HFFc6 (cell line): ENCODE results near the gene RAB5A. TPM values are rescaled to one million over a fixed set of nuclear protein-coding genes. Genes with fewer than 3 reads are reported as not detected.
"Not testable (repeated sequence)": the region's sequence is repeated elsewhere in the genome, so short reads cannot be mapped to it uniquely, and the experiment has no call there.

ENCODE experiments used
- DNase-seq: peaks from one replicate; pipeline ENCODE4 v3.0.0-alpha.2; 2018
- H3K27ac Mint-ChIP-seq: 2 replicates; pipeline ENCODE4 v1.8.0; 2020; ENCODE audit warnings: mild to moderate bottlenecking, mixed read lengths
- H3K27me3 Mint-ChIP-seq: 2 replicates; pipeline ENCODE4 v1.8.0; 2021; ENCODE audit warnings: mild to moderate bottlenecking, moderate library complexity, mixed read lengths; ENCODE audit not compliant: insufficient read depth
- H3K36me3 Mint-ChIP-seq: 2 replicates; pipeline ENCODE4 v1.8.0; 2021; ENCODE audit warnings: low read depth, mixed read lengths
- H3K4me1 Mint-ChIP-seq: 2 replicates; pipeline ENCODE4 v1.8.0; 2020; ENCODE audit warnings: low read depth, mixed read lengths
- H3K4me3 Mint-ChIP-seq: 2 replicates; pipeline ENCODE4 v1.8.0; 2020; ENCODE audit warnings: mild to moderate bottlenecking, moderate library complexity, mixed read lengths
- H3K9me3 Mint-ChIP-seq: 2 replicates; pipeline ENCODE4 v1.8.0; 2020; ENCODE audit warnings: mild to moderate bottlenecking, mixed read lengths
- total RNA-seq, 6 experiments: library from RNA; stranded (reverse); fragmentation: NEBNext Ultra II Directional; extraction: Animal tissue kit (Norgen Biotek cat#: 25700); gene quantifications; 2 replicates in 1 of 6; 3 replicates in 5 of 6; pipeline ENCODE4 v1.2.3, GENCODE V29; 2021
- TF ChIP-seq, protein P1 (sequence below): fragments of 200-600 bp; sonication (generic); IDR thresholded peaks from 2 replicates; pipeline ENCODE4 v1.5.0; 2021; ENCODE audit warnings: antibody characterized with exemption, mild to moderate bottlenecking

Gene RAB5A
- total RNA-seq, 6 experiments from 2014 or later, result 56.7 to 71.1 (median 66.0) TPM

DNA sequence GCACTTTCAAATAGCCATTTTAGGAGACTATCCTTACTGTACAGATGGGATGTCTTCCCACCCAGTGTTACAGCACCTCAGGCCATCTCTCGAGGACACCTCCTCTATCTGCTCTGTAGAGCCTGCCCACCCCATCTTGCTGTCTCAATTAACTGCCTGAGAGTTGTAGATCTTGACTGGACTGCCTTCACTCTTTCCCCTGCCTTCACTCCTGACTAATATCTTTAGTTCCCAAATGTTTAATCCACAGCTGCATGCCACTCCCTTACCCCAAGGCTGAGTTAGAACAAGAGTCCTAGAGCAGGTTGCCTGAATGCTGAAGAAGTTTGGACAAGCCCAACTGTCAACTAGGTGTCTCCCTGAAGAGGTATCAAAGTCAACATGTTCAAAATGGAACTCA lies 66.5 kb downstream of the RAB5A start:
- Mint-ChIP-seq H3K27ac (no peak overlapping the region), H3K9me3 (no peaks in the 10 kb centered on the region), H3K36me3 (no peaks in the 10 kb centered on the region), H3K4me1 (no peaks in the 10 kb centered on the region), H3K4me3 (no peak overlapping the region), H3K27me3 (peaks cover 2% of the 10 kb centered on the region)
- TF ChIP-seq, protein P1, sequence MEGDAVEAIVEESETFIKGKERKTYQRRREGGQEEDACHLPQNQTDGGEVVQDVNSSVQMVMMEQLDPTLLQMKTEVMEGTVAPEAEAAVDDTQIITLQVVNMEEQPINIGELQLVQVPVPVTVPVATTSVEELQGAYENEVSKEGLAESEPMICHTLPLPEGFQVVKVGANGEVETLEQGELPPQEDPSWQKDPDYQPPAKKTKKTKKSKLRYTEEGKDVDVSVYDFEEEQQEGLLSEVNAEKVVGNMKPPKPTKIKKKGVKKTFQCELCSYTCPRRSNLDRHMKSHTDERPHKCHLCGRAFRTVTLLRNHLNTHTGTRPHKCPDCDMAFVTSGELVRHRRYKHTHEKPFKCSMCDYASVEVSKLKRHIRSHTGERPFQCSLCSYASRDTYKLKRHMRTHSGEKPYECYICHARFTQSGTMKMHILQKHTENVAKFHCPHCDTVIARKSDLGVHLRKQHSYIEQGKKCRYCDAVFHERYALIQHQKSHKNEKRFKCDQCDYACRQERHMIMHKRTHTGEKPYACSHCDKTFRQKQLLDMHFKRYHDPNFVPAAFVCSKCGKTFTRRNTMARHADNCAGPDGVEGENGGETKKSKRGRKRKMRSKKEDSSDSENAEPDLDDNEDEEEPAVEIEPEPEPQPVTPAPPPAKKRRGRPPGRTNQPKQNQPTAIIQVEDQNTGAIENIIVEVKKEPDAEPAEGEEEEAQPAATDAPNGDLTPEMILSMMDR, result no peak
- no peak for DNase-seq

DNA sequence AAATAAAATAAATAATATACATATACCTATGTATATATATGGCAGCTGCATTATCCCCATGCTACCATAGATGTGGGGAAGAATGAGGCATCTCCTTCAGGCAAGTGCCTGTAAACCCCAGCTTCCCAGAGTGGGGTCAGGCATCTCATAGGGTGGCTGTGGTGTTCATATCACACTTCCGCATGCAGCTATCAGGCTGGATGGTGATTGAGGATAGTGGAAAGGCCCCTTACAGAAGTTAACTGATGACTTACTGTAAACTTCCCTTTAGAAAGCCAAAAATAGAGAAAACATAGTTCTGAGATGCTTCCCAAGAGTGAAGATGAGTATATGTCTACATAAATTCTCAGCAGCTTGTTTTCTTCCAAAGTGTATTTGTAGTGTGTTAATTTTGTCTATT lies 68.6 kb downstream of the RAB5A start:
- H3K9me3 Mint-ChIP-seq, result no peaks in the 10 kb centered on the region
- H3K36me3 Mint-ChIP-seq, result no peaks in the 10 kb centered on the region
- no peak for DNase-seq

DNA sequence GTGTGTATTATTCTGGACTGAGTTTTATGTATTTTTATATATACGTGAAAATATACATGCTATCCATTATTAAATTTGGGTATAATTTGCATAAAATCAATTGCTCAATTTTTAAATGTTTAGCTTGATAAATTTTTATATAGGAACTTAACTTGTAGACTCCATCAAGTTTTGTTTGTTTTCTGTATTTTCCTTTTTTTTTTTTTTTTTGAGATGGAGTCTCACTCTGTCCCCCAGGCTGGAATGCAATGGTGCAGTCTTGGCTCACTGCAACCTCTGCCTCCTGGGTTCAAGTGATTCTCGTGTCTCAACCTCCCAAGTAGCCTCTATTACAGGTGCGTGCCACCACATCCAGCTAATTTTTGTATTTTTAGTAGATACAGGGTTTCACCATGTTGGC lies 69.2 kb downstream of the RAB5A start:
- not testable (repeated sequence) for H3K27me3 Mint-ChIP-seq, H3K27ac Mint-ChIP-seq, H3K4me3 Mint-ChIP-seq, DNase-seq, H3K36me3 Mint-ChIP-seq, H3K9me3 Mint-ChIP-seq, H3K4me1 Mint-ChIP-seq

More for the DNA sequence above, 68.6 kb downstream of the RAB5A start:
- H3K27ac Mint-ChIP-seq, result no peak overlapping the region
- H3K27me3 Mint-ChIP-seq, result peaks cover 2% of the 10 kb centered on the region
- no peak overlapping the region for H3K4me3 Mint-ChIP-seq
- H3K4me1 Mint-ChIP-seq, result no peaks in the 10 kb centered on the region
- TF ChIP-seq, protein P1, result no peak

DNA sequence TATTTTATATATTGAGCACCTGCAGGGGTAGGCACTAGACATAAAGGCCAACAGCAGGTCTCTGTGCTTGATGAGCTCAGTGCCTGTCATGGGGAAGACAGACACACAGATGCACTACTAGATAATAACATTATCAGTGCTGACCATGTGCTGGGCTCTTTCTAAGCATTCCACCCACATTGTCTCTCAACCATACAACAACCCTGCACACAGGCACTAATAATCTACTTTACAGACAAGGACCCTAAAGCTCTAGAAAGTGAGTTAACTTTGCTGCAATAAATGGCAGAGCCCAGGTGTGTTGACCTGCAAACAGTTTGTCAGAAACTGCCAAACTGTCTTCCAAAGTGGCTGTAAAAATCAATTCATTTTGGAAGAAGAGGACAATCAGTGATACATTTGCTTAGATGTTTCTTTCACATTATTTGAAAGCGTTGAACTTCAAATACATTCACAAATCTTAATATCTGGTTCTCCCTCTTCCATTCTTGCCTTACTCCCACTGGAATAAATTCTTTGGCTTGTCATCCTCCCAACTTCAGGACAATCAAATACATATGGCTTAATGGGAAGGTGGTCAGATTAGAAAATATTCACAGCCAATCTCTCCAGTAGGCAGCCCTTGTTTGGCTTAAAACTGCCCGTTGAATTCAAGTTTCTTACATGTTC lies 76.2 kb downstream of the RAB5A start:
- Mint-ChIP-seq H3K27me3 (no peaks in the 10 kb centered on the region; the same call in 1 of the 2 replicates), H3K4me1 (no peaks in the 10 kb centered on the region), H3K9me3 (no peaks in the 10 kb centered on the region), H3K36me3 (no peaks in the 10 kb centered on the region), H3K4me3 (no peak overlapping the region), H3K27ac (no peak overlapping the region)
- TF ChIP-seq, protein P1, result no peak
- no peak for DNase-seq

DNA sequence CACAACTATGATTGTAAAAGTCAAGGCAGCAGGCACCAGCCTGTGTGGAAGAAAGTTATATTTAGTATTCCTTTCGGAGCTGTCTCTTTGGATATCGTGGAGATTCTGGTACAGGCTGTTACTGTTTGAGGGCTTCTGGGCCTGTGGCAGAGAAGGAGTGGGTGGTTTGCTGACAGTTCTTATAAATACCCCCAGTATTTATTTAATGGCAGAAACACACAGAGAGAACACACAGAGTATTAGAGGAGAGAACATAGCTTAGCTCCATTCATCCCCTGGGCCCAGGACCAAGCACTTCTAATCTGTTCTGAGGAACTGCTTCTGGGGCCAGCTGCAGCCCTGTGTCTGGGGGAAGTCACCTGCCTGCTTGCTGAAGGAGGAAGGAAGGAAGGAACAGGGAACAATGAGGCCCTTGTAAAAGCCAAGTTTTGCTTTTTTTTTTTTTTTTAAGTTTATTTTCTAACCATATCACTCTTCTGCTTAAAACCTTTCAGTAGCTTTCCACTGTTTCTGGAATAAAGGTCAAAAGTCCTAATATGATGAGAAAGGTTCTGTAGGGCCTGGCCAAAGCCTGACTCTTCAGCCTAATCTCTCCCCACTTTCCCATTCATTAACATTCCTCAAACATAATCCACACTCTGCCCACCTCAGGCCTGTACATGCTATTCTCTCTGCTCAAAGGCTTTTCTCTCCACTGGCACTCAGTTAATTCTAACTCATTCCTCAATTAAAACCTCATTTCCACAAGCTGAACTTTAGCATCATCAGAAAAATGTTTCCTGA lies 76.9 kb downstream of the RAB5A start:
- H3K36me3 Mint-ChIP-seq, result no peaks in the 10 kb centered on the region
- H3K9me3 Mint-ChIP-seq, result no peaks in the 10 kb centered on the region
- H3K4me3 Mint-ChIP-seq, result no peak overlapping the region
- no peaks in the 10 kb centered on the region for H3K4me1 Mint-ChIP-seq
- no peaks in the 10 kb centered on the region; the same call in 1 of the 2 replicates for H3K27me3 Mint-ChIP-seq
- TF ChIP-seq, protein P1, result no peak
- no peak overlapping the region for H3K27ac Mint-ChIP-seq
- DNase-seq, result no peak

DNA sequence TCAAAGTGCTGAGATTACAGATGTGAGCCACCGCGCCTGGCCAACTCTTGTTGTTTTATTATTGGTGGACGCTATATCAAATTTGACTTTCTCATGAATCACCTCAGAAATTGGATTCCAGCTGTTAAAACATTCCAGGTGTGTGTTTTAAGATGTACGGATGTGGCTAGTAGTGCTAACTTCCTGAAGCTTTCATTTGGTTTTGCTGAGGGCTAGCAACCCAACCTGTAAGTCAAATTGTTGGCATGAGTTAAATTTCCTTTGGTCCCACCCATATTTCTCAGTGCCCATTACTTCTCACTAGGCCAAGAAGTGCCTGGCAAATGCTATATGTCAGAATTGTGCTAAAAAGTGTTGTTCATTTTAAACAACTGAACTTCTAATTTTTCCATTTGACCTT lies 80.2 kb downstream of the RAB5A start:
- Mint-ChIP-seq H3K27ac (no peak overlapping the region), H3K27me3 (no peaks in the 10 kb centered on the region; the same call in 1 of the 2 replicates), H3K36me3 (no peaks in the 10 kb centered on the region), H3K9me3 (no peaks in the 10 kb centered on the region), H3K4me1 (no peaks in the 10 kb centered on the region), H3K4me3 (no peak overlapping the region)
- no peak for DNase-seq
- TF ChIP-seq, protein P1, result no peak
